ENCODE results near the gene PLA2G6.

- TF ChIP-seq, protein P1, sequence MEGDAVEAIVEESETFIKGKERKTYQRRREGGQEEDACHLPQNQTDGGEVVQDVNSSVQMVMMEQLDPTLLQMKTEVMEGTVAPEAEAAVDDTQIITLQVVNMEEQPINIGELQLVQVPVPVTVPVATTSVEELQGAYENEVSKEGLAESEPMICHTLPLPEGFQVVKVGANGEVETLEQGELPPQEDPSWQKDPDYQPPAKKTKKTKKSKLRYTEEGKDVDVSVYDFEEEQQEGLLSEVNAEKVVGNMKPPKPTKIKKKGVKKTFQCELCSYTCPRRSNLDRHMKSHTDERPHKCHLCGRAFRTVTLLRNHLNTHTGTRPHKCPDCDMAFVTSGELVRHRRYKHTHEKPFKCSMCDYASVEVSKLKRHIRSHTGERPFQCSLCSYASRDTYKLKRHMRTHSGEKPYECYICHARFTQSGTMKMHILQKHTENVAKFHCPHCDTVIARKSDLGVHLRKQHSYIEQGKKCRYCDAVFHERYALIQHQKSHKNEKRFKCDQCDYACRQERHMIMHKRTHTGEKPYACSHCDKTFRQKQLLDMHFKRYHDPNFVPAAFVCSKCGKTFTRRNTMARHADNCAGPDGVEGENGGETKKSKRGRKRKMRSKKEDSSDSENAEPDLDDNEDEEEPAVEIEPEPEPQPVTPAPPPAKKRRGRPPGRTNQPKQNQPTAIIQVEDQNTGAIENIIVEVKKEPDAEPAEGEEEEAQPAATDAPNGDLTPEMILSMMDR (IDR thresholded peaks at IDR 0.05), result peak in 1 of 4 experiments; percentile 12
- no peak for TF ChIP-seq POLR2AphosphoS5 (IDR thresholded peaks at IDR 0.05)
Observed at GRCh38 chr22:38097557-38098409, 83.8 kb downstream of the PLA2G6 start.

All from prostate gland (tissue), 2 donors.